ENCODE measurements around the gene VAV3. TPM values are rescaled to one million over a fixed set of nuclear protein-coding genes. Genes with fewer than 3 reads are reported as not detected.

Gene VAV3
- total RNA-seq, 2 experiments from 2014 or later = 2.3 to 8.3 TPM

DNA sequence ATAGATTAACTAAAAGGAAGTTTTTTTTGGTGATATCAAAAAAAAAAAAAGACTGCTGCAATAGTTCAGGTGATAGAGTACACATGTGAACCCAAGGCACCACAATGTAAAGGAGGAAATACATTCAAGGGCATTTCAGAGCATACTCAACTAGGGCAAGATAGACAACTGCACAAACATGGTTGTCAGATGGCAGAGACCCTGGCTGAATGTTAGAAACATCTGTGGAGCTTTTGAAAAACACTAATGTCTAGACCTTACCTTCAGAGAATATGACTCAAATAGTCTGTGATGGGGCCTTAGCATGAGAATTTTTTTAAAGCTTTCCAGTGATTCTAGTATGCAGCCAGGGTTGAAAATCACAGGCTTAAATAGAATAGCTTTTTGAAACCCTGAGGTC lies 173.6 kb downstream of the VAV3 start:
- no peaks in the 10 kb centered on the region for H3K9me2 ChIP-seq (ENCODE audit: insufficient read depth, low read length)
- H3K9me3 ChIP-seq (ENCODE audit: low read length) = no peaks in the 10 kb centered on the region
- ChIA-PET CTCF (ENCODE audit: unreplicated experiment) (interaction anchor here (0.6 kb wide), 2 partner anchors 80 to 168 kb away, joined by 3 to 4 read pairs; no protein-coding TSS in a partner anchor), POLR2A (interaction anchor here (0.8 to 1.3 kb wide), 5 partner anchors 27 to 193 kb away, joined by 3 to 4 read pairs (median 3); no protein-coding TSS in a partner anchor)
- TF ChIP-seq EZH2phosphoT487 (IDR thresholded peaks at IDR 0.05; ENCODE audit: borderline replicate concordance, low read depth, low read length) = no peak
- TF ChIP-seq, protein P1, sequence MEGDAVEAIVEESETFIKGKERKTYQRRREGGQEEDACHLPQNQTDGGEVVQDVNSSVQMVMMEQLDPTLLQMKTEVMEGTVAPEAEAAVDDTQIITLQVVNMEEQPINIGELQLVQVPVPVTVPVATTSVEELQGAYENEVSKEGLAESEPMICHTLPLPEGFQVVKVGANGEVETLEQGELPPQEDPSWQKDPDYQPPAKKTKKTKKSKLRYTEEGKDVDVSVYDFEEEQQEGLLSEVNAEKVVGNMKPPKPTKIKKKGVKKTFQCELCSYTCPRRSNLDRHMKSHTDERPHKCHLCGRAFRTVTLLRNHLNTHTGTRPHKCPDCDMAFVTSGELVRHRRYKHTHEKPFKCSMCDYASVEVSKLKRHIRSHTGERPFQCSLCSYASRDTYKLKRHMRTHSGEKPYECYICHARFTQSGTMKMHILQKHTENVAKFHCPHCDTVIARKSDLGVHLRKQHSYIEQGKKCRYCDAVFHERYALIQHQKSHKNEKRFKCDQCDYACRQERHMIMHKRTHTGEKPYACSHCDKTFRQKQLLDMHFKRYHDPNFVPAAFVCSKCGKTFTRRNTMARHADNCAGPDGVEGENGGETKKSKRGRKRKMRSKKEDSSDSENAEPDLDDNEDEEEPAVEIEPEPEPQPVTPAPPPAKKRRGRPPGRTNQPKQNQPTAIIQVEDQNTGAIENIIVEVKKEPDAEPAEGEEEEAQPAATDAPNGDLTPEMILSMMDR (conservative IDR thresholded peaks at IDR 0.05; ENCODE audit: low read length) = no peak
- no TSS peak for BruUV-seq (replicated peaks)
- no peaks in the 10 kb centered on the region for H4K20me1 ChIP-seq (ENCODE audit: insufficient read depth, low read length)
- H3K36me3 ChIP-seq (ENCODE audit: insufficient read depth, low read length) = no peaks in the 10 kb centered on the region
- peaks cover 56% of the 10 kb centered on the region for H3K4me1 ChIP-seq (ENCODE audit: insufficient read depth, low read length, poor library complexity, severe bottlenecking)
- H3K4me2 ChIP-seq (ENCODE audit: low read length) = no peak overlapping the region
- no peak overlapping the region for H3K27ac ChIP-seq (ENCODE audit: low read depth, low read length, poor library complexity, severe bottlenecking)
- H3K79me2 ChIP-seq (ENCODE audit: insufficient read depth, low read depth, low read length) = no peaks in the 10 kb centered on the region
- DNase-seq (ENCODE audit: low spot score) = no peak
- intact Hi-C loops (cut with micrococcal nuclease; ENCODE audit: unreplicated experiment) = no loop called here
- no peak overlapping the region for H3K4me3 ChIP-seq (ENCODE audit: low read depth, low read length, poor library complexity, severe bottlenecking)
- H2AFZ ChIP-seq (ENCODE audit: low read length) = no peak overlapping the region

DNA sequence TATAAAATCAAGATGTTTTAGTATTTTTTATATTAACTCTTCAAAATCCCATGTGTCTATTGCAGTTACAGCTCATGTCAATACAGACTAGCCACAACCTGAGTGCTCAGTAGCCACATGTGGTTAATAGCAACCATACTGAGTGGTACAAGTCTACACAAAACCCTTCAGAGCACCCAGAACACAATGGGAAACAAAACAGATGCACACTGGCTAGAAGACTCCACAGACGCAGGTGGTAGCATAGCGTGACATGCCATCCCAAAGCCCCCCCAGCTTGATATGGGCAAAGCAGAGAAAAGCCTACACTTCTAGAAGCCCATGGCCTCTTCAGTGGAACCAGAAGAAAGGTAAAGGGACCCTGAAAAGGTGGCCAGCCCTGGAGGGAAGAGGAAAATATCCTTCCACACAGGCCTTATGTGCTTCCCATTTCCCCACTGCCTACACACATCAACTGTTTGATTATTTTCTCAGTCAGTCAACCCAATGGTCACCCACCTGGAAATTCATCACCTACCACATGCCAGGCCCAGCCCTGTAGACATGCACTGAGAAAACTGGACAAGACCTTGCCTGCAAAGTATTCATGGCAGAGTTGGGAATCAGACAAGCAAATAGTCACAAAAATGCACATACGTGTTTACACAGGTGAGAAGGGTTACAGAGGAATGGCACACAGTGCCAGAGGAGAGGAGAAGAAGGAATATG lies 175.0 kb downstream of the VAV3 start:
- no peak for TF ChIP-seq EZH2phosphoT487 (IDR thresholded peaks at IDR 0.05; ENCODE audit: borderline replicate concordance, low read depth, low read length)
- TF ChIP-seq, protein P1 (conservative IDR thresholded peaks at IDR 0.05; ENCODE audit: low read length) = no peak
- no peaks in the 10 kb centered on the region for H3K9me2 ChIP-seq (ENCODE audit: insufficient read depth, low read length)
- H3K36me3 ChIP-seq (ENCODE audit: insufficient read depth, low read length) = no peaks in the 10 kb centered on the region
- H3K4me1 ChIP-seq (ENCODE audit: insufficient read depth, low read length, poor library complexity, severe bottlenecking) = peaks cover 56% of the 10 kb centered on the region
- BruUV-seq (replicated peaks) = no TSS peak
- H3K4me3 ChIP-seq (ENCODE audit: low read depth, low read length, poor library complexity, severe bottlenecking) = no peak overlapping the region
- intact Hi-C loops (cut with micrococcal nuclease; ENCODE audit: unreplicated experiment) = loop anchor here (5.0 kb wide), 3 partner anchors 52 to 287 kb away; no protein-coding TSS in a partner anchor
- no peaks in the 10 kb centered on the region for H4K20me1 ChIP-seq (ENCODE audit: insufficient read depth, low read length)
- no peaks in the 10 kb centered on the region for H3K9me3 ChIP-seq (ENCODE audit: low read length)
- H2AFZ ChIP-seq (ENCODE audit: low read length) = no peak overlapping the region
- ChIA-PET POLR2A (interaction anchor here (1.1 kb wide), 2 partner anchors 52 to 195 kb away, joined by 3 read pairs; no protein-coding TSS in a partner anchor), CTCF (ENCODE audit: unreplicated experiment) (no interaction called here)
- no peaks in the 10 kb centered on the region for H3K79me2 ChIP-seq (ENCODE audit: insufficient read depth, low read depth, low read length)
- H3K4me2 ChIP-seq (ENCODE audit: low read length) = no peak overlapping the region
- DNase-seq (ENCODE audit: low spot score) = no peak
- H3K27ac ChIP-seq (ENCODE audit: low read depth, low read length, poor library complexity, severe bottlenecking) = no peak overlapping the region

Data from OCI-LY7 (cell line).